H1 (cell line): ENCODE results near the gene TTLL9. TPM values are rescaled to one million over a fixed set of nuclear protein-coding genes. Genes with fewer than 3 reads are reported as not detected.

Experiments used
- CTCF ChIA-PET: fragments of 300-600 bp; sonication (Branson Sonifier 250); formaldehyde crosslinking; loops from one replicate; lab custom pipeline; 2021; ENCODE audit not compliant: partially characterized antibody; lab: Charles Lee
- POLR2A ChIA-PET: fragments of 300-600 bp; sonication (Branson Sonifier 250); formaldehyde crosslinking; loops from one replicate; lab custom pipeline; 2021; ENCODE audit warnings: inconsistent platforms; ENCODE audit not compliant: partially characterized antibody; lab: Charles Lee
- DNase-seq, 2 experiments: peaks; one replicate each; pipeline versions ENCODE4 v3.0.0 to v3.0.0-alpha.2; 2010 to 2022; ENCODE audit warnings: low spot score in 2 of 2, low read depth in 1 of 2, mixed read lengths in 1 of 2
- FAIRE-seq: peaks from 2 replicates; lab custom pipeline; 2011; peaks lifted over from hg19 to GRCh38; lab: Jason Lieb, UNC
- H2AFZ ChIP-seq: 2 replicates; pipeline ENCODE4 v1.8.1; 2012; ENCODE audit warnings: low read length, inconsistent platforms
- H2AK5ac ChIP-seq: 2 replicates; pipeline ENCODE4 v1.6.1; 2013; ENCODE audit warnings: low read depth, low read length
- H2BK120ac ChIP-seq: replicated peaks from 2 replicates; pipeline ENCODE3; 2013; ENCODE audit warnings: low read depth, low read length, inconsistent platforms
- H2BK12ac ChIP-seq: 2 replicates; pipeline ENCODE4 v1.6.1; 2013; ENCODE audit warnings: low read depth, low read length
- H2BK15ac ChIP-seq: 2 replicates; pipeline ENCODE4 v1.6.1; 2013; ENCODE audit warnings: low read length
- H2BK20ac ChIP-seq: 2 replicates; pipeline ENCODE4 v1.6.1; 2013; ENCODE audit warnings: low read length
- H2BK5ac ChIP-seq: 2 replicates; pipeline ENCODE4 v1.6.1; 2013; ENCODE audit warnings: low read depth, low read length
- H3K14ac ChIP-seq: 2 replicates; pipeline ENCODE4 v1.6.1; 2013; ENCODE audit warnings: inconsistent platforms; ENCODE audit not compliant: insufficient read length
- H3K18ac ChIP-seq: 2 replicates; pipeline ENCODE4 v1.6.1; 2013; ENCODE audit warnings: low read length; ENCODE audit errors: extremely low read depth
- H3K23ac ChIP-seq: 2 replicates; pipeline ENCODE4 v1.6.1; 2013; ENCODE audit warnings: inconsistent platforms; ENCODE audit not compliant: insufficient read length
- H3K23me2 ChIP-seq: 2 replicates; pipeline ENCODE4 v1.6.1; 2013; ENCODE audit warnings: low read depth, low read length
- H3K27ac ChIP-seq: 2 replicates; pipeline ENCODE4 v1.6.1; 2011; ENCODE audit warnings: low read depth, low read length, inconsistent platforms
- H3K27me3 ChIP-seq, 4 experiments: replicated peaks in 1 of 4; 1 replicate in 1 of 4; 2 replicates in 3 of 4; pipeline versions ENCODE4 v1.6.1 to v1.8.1; 2011 to 2013; ENCODE audit warnings: low read length in 3 of 4, mild to moderate bottlenecking in 3 of 4, inconsistent platforms in 2 of 4, mixed read lengths in 2 of 4, moderate library complexity in 1 of 4; ENCODE audit not compliant: control insufficient read depth in 3 of 4, insufficient read depth in 3 of 4; ENCODE audit errors: extremely low read depth in 1 of 4
- H3K36me3 ChIP-seq, 4 experiments: 2 replicates each; pipeline versions ENCODE4 v1.6.1 to v1.8.1; 2011 to 2013; ENCODE audit warnings: mild to moderate bottlenecking in 4 of 4, low read length in 3 of 4, moderate library complexity in 2 of 4, control low read depth in 1 of 4, inconsistent platforms in 1 of 4; ENCODE audit not compliant: insufficient read depth in 4 of 4, control insufficient read depth in 2 of 4
- H3K4ac ChIP-seq: replicated peaks from 2 replicates; pipeline ENCODE3; 2013; ENCODE audit warnings: low read length, low read depth, mixed read lengths, inconsistent platforms; ENCODE audit not compliant: insufficient read length
- H3K4me1 ChIP-seq, 4 experiments: replicated peaks in 1 of 4; 1 replicate in 1 of 4; 2 replicates in 3 of 4; pipeline versions ENCODE4 v1.6.1 to v1.8.1; 2011 to 2013; ENCODE audit warnings: low read length in 3 of 4, inconsistent platforms in 2 of 4, mixed read lengths in 1 of 4; ENCODE audit not compliant: insufficient read depth in 4 of 4, control insufficient read depth in 3 of 4
- H3K4me2 ChIP-seq, 2 experiments: 2 replicates each; pipeline versions ENCODE4 v1.6.1 to v1.8.1; 2011 to 2013; ENCODE audit warnings: low read depth in 2 of 2, low read length in 2 of 2, control low read depth in 1 of 2, inconsistent platforms in 1 of 2, mild to moderate bottlenecking in 1 of 2; ENCODE audit not compliant: insufficient read depth in 1 of 2
- H3K4me3 ChIP-seq, 4 experiments: fragments of 200-600, 300-600 bp in 1 of 4; sonication (generic), shearing (Covaris generic), sonication (Bioruptor Twin) in 1 of 4; 2 replicates each; pipeline versions ENCODE4 v1.5.1 to v1.8.1; 2011 to 2016; ENCODE audit warnings: low read length in 4 of 4, low read depth in 3 of 4, control low read depth in 2 of 4, inconsistent platforms in 2 of 4, mild to moderate bottlenecking in 2 of 4, mixed read lengths in 1 of 4, moderate library complexity in 1 of 4; ENCODE audit not compliant: insufficient read depth in 2 of 4; ENCODE audit errors: extremely low read depth in 1 of 4
- H3K56ac ChIP-seq: replicated peaks from 2 replicates; pipeline ENCODE3; 2013; ENCODE audit warnings: low read depth, mild to moderate bottlenecking, mixed read lengths, low read length, inconsistent platforms; ENCODE audit not compliant: insufficient read length
- H3K79me1 ChIP-seq: 2 replicates; pipeline ENCODE4 v1.6.1; 2013; ENCODE audit warnings: low read depth, low read length, control low read depth
- H3K79me2 ChIP-seq, 2 experiments: 2 replicates each; pipeline versions ENCODE4 v1.6.1 to v1.8.1; 2012 to 2013; ENCODE audit warnings: low read length in 2 of 2, mild to moderate bottlenecking in 2 of 2, inconsistent platforms in 1 of 2; ENCODE audit not compliant: insufficient read depth in 2 of 2, control insufficient read depth in 1 of 2
- H3K9ac ChIP-seq, 4 experiments: replicated peaks in 1 of 4; 1 replicate in 1 of 4; 2 replicates in 3 of 4; pipeline versions ENCODE4 v1.6.1 to v1.8.1; 2011 to 2013; ENCODE audit warnings: low read depth in 3 of 4, low read length in 3 of 4, control low read depth in 2 of 4, mild to moderate bottlenecking in 2 of 4, moderate library complexity in 2 of 4, inconsistent platforms in 1 of 4; ENCODE audit errors: extremely low read depth in 1 of 4
- H3K9me3 ChIP-seq, 2 experiments: 2 replicates each; pipeline versions ENCODE4 v1.6.1 to v1.8.1; 2012 to 2013; ENCODE audit warnings: mild to moderate bottlenecking in 2 of 2, moderate library complexity in 2 of 2, control low read depth in 1 of 2, inconsistent platforms in 1 of 2, low read depth in 1 of 2, low read length in 1 of 2, mixed read lengths in 1 of 2; ENCODE audit not compliant: insufficient read depth in 2 of 2
- H4K20me1 ChIP-seq, 2 experiments: replicated peaks in 1 of 2; 2 replicates each; pipeline versions ENCODE3 to v1.8.1; 2011 to 2013; ENCODE audit warnings: inconsistent platforms in 2 of 2, low read length in 2 of 2, mild to moderate bottlenecking in 1 of 2; ENCODE audit not compliant: insufficient read depth in 2 of 2, control insufficient read depth in 1 of 2
- H4K5ac ChIP-seq: 2 replicates; pipeline ENCODE4 v1.6.1; 2013; ENCODE audit warnings: low read length, low read depth, mixed read lengths, inconsistent platforms; ENCODE audit not compliant: insufficient read length
- H4K8ac ChIP-seq: 2 replicates; pipeline ENCODE4 v1.8.0; 2013; ENCODE audit warnings: mild to moderate bottlenecking, moderate library complexity, low read length, inconsistent platforms; ENCODE audit not compliant: insufficient read depth; ENCODE audit errors: extremely low read depth
- H4K91ac ChIP-seq: replicated peaks from 2 replicates; pipeline ENCODE3; 2013; ENCODE audit warnings: low read length, mixed read lengths, inconsistent platforms; ENCODE audit not compliant: insufficient read length
- CBX5 ChIP-seq: fragments of 300-800, 300-1000 bp; sonication (generic); IDR thresholded peaks from 2 replicates; pipeline ENCODE4 v1.7.1; 2016; ENCODE audit warnings: antibody characterized with exemption, low read length, low read depth
- CBX8 ChIP-seq: fragments of 300-800, 300-1000 bp; sonication (generic); IDR thresholded peaks from 2 replicates; pipeline ENCODE4 v1.7.1; 2016; ENCODE audit warnings: low read depth, low read length, borderline replicate concordance
- CHD2 ChIP-seq: IDR thresholded peaks from 2 replicates; pipeline ENCODE4 v1.6.1; 2012; ENCODE audit warnings: low read length, improper control_type of control experiment
- JUN ChIP-seq: IDR thresholded peaks from 2 replicates; pipeline ENCODE4 v1.6.1; 2011; ENCODE audit warnings: low read depth, mild to moderate bottlenecking, improper control_type of control experiment, low read length
- KDM4A ChIP-seq: IDR thresholded peaks from one replicate; pipeline ENCODE4 v1.7.1; 2012; ENCODE audit warnings: low read depth, mild to moderate bottlenecking, moderate library complexity, low read length, inconsistent platforms; ENCODE audit not compliant: severe bottlenecking
- MAFK ChIP-seq: IDR thresholded peaks from 2 replicates; pipeline ENCODE4 v1.6.1; 2012; ENCODE audit warnings: low read depth, mild to moderate bottlenecking, improper control_type of control experiment, low read length
- PHF8 ChIP-seq: fragments of 200-600 bp; sonication (generic); conservative IDR thresholded peaks from 2 replicates; pipeline ENCODE4 v1.7.1; 2012; ENCODE audit warnings: low read depth, mild to moderate bottlenecking, inconsistent platforms, low read length, moderate library complexity
- RBBP5 ChIP-seq: IDR thresholded peaks from 2 replicates; pipeline ENCODE4 v1.7.1; 2012; ENCODE audit warnings: low read depth, mild to moderate bottlenecking, inconsistent platforms, low read length, moderate library complexity, borderline replicate concordance
- RFX5 ChIP-seq: IDR thresholded peaks from 2 replicates; pipeline ENCODE4 v1.6.1; 2011; ENCODE audit warnings: low read depth, low read length, improper control_type of control experiment, borderline replicate concordance
- SAP30 ChIP-seq: fragments of 300-600 bp; sonication (generic); IDR thresholded peaks from 2 replicates; pipeline ENCODE4 v1.7.1; 2012; ENCODE audit warnings: low read length, moderate library complexity, mild to moderate bottlenecking, inconsistent platforms; ENCODE audit not compliant: insufficient read depth, insufficient replicate concordance
- SP2 ChIP-seq: IDR thresholded peaks from 2 replicates; pipeline ENCODE4 v1.6.1; 2012; ENCODE audit warnings: mild to moderate bottlenecking, low read length, inconsistent platforms
- SP4 ChIP-seq: IDR thresholded peaks from 2 replicates; pipeline ENCODE4 v1.6.1; 2012; ENCODE audit warnings: low read length, inconsistent platforms
- SUZ12 ChIP-seq: fragments of 200-600 bp; sonication (generic); IDR thresholded peaks from 2 replicates; pipeline ENCODE4 v1.6.1; 2012; ENCODE audit warnings: mild to moderate bottlenecking, inconsistent platforms, low read length, moderate library complexity, mixed read lengths
- TCF12 ChIP-seq: IDR thresholded peaks from 2 replicates; pipeline ENCODE4 v1.6.1; 2011; ENCODE audit warnings: low read depth, mild to moderate bottlenecking, low read length
- WGBS, 2 experiments: shearing (Covaris generic) in 1 of 2; methylation state at CpG; one replicate each; pipeline versions ENCODE4 v1.1.6 to v1.1.7; 2013 to 2015; ENCODE audit warnings: low lambda C conversion rate in 2 of 2, mixed read lengths in 2 of 2, inconsistent platforms in 1 of 2, low coverage in 1 of 2, missing lambda C conversion rate in 1 of 2; ENCODE audit not compliant: insufficient replicate concordance in 2 of 2, insufficient coverage in 1 of 2, insufficient read length in 1 of 2; ENCODE audit errors: extremely low coverage in 1 of 2, missing lambda C conversion rate in 1 of 2; 5-methylcytosine and 5-hydroxymethylcytosine counted together
- polyA plus RNA-seq, 7 experiments: library from polyadenylated mRNA; depleted of rRNA in 3 of 7; stranded (reverse) in 5 of 7; unstranded in 2 of 7; fragments of >200 nt in 5 of 7; fragments of 200-250 nt in 2 of 7; gene quantifications; 1 replicate in 5 of 7; 2 replicates in 1 of 7; 4 replicates in 1 of 7; pipeline versions ENCODE4 v1.2.1 to v1.2.3, GENCODE V29; 2011 to 2013; ENCODE audit warnings: missing spikeins in 2 of 7, mixed read lengths in 2 of 7
- total RNA-seq: library from RNA; stranded (reverse); fragmentation: NEBNext Ultra II Directional; extraction: Animal tissue kit (Norgen Biotek cat#: 25700); gene quantifications from 2 replicates; pipeline ENCODE4 v1.2.1, GENCODE V29; 2021

TTLL9 gene
- total and polyA plus RNA-seq, 2 of the 8 experiments (the other 6 are each of a cell fraction or from before 2014, with no cell fraction given), result 0.06 TPM; not detected in 1

DNA sequence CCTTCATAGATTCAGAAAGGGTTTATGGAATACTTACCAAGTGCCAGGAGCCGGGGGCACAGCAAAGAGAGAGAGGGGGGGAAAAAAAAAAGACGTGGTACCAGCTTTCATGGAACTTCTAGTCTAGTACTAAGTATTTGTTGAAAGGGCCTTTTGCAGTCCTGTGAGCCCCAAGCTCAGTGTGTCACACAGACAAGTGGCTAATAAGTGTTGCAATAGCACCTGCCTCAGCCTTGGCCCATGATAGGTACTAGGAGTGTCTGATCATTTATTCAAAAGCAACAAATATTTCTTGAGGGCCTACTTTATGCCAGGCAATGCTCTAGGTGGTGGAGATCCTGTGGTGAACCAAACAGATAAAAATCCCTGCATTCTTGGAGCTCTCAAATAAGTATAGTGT, 43.4 kb upstream of the TTLL9 start:
- Histone ChIP-seq H3K79me2 (no peaks in the 10 kb centered on the region), H2BK20ac (no peak overlapping the region), H3K56ac (no peak overlapping the region), H3K27me3 (no peaks in the 10 kb centered on the region), H3K18ac (no peak overlapping the region), H4K5ac (no peak overlapping the region), H4K8ac (no peak overlapping the region), H4K91ac (no peak overlapping the region), H2AFZ (no peak overlapping the region), H3K14ac (no peak overlapping the region), H3K23me2 (no peaks in the 10 kb centered on the region), H2BK120ac (no peak overlapping the region), H2BK12ac (no peak overlapping the region), H3K27ac (no peak overlapping the region), H3K4me2 (no peak overlapping the region), H3K4me1 (peaks cover 0 to 6% (median 2%) of the 10 kb centered on the region in 4 experiments; a peak in 4 of 7 replicates), H3K79me1 (no peaks in the 10 kb centered on the region), H3K4me3 (no peak overlapping the region), H3K36me3 (no peaks in the 10 kb centered on the region; a peak in 1 of 8 replicates), H3K9me3 (no peaks in the 10 kb centered on the region), H2AK5ac (no peak overlapping the region)
- 89% methylated on average over 2 of the region's 2 CpGs; no CpG with 5 or more reads in 1 of the 2 experiments for WGBS, 2 experiments
- POLR2A ChIA-PET, result no interaction called here
- no peak for DNase-seq
- FAIRE-seq, result no peak
- TF ChIP-seq RFX5 (no peak), TCF12 (no peak), MAFK (no peak), SAP30 (no peak), CBX8 (no peak), RBBP5 (no peak), JUN (no peak), KDM4A (no peak), PHF8 (no peak), CHD2 (no peak), SP4 (no peak), CBX5 (no peak), SP2 (no peak), SUZ12 (no peak)
- TF ChIP-seq, all 59 proteins: peak for 0
- H2BK15ac ChIP-seq, result no peak overlapping the region
- no peak overlapping the region for H2BK5ac ChIP-seq
- H4K20me1 ChIP-seq, result no peaks in the 10 kb centered on the region
- no peak overlapping the region for H3K4ac ChIP-seq
- no peak overlapping the region for H3K9ac ChIP-seq
- CTCF ChIA-PET, result interaction anchor here (0.9 to 6.6 kb wide), 3 partner anchors 18 to 30 kb away, joined by 3 to 65 read pairs (median 3); partner anchors contain the start of gene FOXS1
- no peak overlapping the region for H3K23ac ChIP-seq
